GM18867 (cell line): ENCODE measurements around the gene VKORC1.

Source experiments
- ATAC-seq: cut with Tn5 transposase; IDR thresholded peaks from one replicate; pipeline ENCODE4 v1.9.1; 2021; ENCODE audit warnings: mild to moderate bottlenecking, moderate library complexity; ENCODE audit not compliant: unreplicated experiment

VKORC1 gene

GRCh38 chr16:31083981-31084380, 10.6 kb downstream of the VKORC1 start:
- ATAC-seq = no peak

DNA sequence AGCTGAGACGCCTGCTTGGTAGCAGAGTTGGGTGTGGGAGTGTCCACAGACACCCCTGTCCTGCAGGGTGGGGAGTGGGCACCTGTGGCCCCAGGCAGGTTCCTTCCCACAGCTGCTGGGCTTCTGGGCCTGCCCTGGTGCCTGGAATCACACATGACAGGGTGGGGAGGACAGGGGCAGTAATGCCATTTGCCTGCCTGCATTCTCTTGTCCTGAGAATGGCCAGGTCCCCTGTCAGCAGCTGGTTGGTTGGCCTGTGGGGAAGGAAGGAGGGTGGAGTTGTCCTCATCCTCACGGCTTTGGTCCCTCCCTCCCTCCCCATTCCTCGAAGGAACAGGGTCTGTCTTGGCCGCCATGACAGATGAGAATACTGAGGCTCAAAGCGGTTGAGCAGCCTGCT, 11.0 kb downstream of the VKORC1 start:
- ATAC-seq = no peak

- no peak for ATAC-seq
These were observed 11.5 kb downstream of the VKORC1 start for GRCh38 chr16:31083081-31083480.

DNA sequence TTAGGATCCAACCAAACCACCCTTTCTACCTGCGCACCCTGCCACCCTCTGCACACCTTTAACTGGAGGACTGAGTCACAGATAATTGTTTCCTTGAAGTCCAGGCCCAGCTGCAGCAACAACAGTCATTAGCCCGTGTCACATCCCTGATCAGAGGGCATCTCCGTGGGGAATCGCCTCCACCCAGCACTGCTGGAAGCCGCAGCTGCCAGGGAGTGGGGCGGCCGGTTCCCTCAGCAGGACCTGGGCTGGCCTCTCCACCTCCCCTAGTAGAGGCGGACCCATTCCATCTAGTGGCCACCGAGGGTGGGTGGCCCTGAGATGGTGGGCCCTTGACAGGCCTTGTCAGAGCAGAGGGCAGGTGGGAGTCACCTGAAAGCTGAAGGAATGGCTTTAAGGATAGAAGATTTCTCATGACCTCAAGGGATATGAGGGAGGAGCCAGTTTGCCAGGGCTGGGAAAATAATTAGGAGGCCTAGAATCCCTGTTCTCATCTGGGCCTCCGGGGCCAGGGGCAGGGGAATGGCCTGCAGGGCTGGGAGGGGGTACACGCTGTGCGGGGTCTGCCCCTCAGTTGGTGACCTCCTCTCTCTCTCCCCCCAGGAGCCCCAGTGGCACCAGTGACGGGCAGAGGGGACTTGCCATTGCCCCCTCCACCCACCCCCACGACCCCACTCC, 12.1 kb downstream of the VKORC1 start:
- ATAC-seq = no peak

DNA sequence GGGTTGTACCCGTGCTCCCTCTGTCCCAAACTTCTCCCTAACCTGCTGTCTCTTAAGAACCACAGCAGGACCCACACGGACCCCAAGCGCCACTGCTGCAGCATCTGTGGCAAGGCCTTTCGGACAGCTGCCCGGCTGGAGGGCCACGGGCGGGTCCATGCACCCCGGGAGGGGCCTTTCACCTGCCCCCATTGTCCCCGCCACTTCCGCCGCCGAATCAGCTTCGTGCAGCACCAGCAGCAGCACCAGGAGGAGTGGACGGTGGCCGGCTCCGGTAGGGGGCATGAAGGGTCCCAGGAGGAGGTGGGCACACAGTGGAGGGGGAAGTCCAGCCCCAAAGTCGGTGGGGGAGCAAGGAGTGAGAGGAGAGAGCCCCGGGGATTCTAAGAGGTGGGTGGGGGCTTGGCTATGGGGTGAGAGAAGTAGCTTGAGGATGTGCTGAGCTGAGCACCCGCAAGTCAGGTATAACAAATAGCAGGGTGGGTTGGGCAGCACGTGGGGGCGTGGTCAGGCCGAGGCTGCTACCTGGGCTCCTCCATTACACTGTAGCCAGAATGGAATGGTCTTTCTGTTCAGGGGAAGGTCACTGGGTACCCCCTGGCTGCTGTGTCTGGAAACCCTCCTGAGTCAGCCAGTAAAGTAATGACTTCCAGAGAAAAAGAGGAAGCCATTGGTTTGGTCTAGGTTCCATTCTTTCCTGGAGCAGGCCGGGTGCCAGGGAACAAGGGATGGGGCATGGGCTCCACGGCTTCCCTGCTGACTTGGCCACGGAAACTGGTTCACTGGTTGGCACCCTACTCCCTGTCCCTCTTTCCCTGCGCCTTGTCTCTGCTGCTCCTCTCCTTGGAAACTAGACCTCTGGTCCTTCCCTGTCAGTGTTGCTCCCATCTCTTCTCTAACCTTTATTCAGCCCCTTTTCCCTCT, 12.9 kb downstream of the VKORC1 start:
- ATAC-seq = no peak

GRCh38 chr16:31080756-31081419, 13.7 kb downstream of the VKORC1 start:
- ATAC-seq = no peak

GRCh38 chr16:31080035-31080629, 14.5 kb downstream of the VKORC1 start:
- ATAC-seq = no peak

- no peak for ATAC-seq
These were observed 15.2 kb downstream of the VKORC1 start for GRCh38 chr16:31079342-31079944.

GRCh38 chr16:31078597-31079341, 15.8 kb downstream of the VKORC1 start:
- ATAC-seq = no peak

GRCh38 chr16:31077592-31078396, 16.8 kb downstream of the VKORC1 start:
- no peak for ATAC-seq

GRCh38 chr16:31077024-31077423, 17.6 kb downstream of the VKORC1 start:
- no peak for ATAC-seq

DNA sequence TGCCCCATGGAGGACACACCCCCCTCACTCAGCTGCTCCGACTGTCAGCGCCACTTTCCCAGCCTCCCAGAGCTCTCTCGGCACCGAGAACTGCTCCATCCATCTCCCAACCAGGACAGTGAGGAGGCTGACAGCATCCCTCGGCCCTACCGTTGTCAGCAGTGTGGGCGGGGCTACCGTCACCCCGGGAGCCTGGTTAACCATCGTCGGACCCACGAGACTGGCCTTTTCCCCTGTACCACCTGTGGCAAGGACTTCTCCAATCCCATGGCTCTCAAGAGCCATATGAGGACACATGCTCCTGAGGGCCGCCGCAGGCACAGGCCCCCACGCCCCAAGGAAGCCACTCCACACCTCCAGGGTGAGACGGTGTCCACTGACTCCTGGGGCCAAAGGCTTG, 18.3 kb downstream of the VKORC1 start:
- no peak for ATAC-seq

- ATAC-seq = no peak
These were observed 19.8 kb downstream of the VKORC1 start for GRCh38 chr16:31074814-31075183.

- ATAC-seq = peak; percentile 72
These were observed 20.4 kb downstream of the VKORC1 start, which contains the start of the genes ZNF646 and ZNF668 for GRCh38 chr16:31073970-31074813. ZNF646 (plus strand) TSS chr16:31074422; CDS start chr16:31076325, 1,903 bp downstream. ZNF668 (minus strand) TSS chr16:31074240; CDS start chr16:31064459, 9,781 bp downstream.

GRCh38 chr16:31073142-31073969, 21.2 kb downstream of the VKORC1 start:
- ATAC-seq = peak; percentile 54

DNA sequence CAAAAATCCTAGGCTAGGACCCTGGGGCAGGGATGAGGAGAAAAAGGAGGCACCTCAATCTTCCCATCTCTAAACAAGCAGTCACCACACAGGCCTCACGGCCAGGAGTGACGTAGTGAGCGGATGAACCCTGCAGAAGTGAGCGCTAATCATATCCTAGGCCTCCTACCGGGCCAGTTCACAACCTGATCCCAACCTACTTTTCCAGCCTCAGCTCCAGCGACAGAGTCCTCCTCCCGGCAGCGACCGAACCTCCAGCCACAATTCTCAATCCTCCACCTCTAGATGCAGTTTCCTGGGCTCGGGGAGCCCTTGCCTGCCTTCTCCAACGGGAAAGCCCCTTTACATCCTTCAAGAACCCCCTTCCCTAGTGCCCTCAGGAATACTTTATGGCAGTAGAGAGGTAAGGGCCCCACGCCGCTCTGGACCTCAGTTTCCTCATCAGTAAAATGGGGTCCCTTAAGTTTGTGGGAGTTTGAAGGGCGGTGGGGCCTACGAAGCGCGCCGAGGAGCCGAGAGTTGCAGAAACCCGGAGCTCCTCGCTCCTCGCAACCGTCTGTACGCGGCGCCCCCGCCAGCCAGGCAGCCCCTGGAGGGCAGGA, 22.0 kb downstream of the VKORC1 start:
- peak; percentile 1 for ATAC-seq

DNA sequence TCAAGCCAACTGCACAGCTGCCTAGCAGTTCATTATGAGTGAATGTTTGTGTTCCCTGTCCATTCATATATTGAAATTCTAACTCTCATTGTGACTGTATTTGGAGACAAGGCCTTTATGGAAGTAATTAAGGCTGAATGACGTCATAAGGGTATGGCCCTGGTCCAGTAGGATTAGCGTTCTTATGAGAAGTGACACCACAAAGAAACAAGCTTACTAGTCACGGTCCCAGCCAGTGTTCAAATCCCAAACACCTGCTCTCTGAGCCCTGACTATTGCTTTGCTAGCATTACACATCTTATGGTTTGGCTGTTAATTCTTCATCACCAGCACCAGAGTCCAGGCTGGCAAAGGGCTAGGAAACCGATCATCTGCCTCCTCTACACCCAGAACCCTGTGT, 22.7 kb downstream of the VKORC1 start:
- no peak for ATAC-seq
